NCI-H748 treated with DMSO at 0.1 percent for 48 hours (cell line): ENCODE results near the gene BRIP1.
"Not testable (repeated sequence)": the region's sequence is repeated elsewhere in the genome, so short reads cannot be mapped to it uniquely, and the experiment has no call there.

Experiments
- DNase-seq: peaks from one replicate; lab custom pipeline; 2025; lab: John Stamatoyannopoulos, UW

Gene BRIP1

DNA sequence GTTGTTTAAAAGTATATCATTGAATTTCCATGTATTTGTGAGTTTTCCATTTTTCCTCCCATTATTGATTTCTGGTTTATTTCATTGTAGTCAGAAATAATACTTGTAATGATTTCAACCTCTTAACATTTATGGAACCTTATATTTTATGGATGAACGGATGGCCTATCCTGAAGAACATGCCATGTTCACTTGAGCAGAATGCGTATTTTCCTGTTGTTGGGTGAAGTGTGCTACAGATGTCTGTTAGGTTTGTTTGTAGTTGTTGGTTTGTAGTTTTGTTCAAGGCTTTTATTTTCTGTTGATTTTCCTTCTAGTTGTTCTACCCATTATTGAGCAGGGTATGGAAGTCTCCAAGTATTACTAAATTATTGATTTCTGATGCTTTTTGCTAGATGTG, 165.1 kb downstream of the BRIP1 start:
- DNase-seq = no peak

DNA sequence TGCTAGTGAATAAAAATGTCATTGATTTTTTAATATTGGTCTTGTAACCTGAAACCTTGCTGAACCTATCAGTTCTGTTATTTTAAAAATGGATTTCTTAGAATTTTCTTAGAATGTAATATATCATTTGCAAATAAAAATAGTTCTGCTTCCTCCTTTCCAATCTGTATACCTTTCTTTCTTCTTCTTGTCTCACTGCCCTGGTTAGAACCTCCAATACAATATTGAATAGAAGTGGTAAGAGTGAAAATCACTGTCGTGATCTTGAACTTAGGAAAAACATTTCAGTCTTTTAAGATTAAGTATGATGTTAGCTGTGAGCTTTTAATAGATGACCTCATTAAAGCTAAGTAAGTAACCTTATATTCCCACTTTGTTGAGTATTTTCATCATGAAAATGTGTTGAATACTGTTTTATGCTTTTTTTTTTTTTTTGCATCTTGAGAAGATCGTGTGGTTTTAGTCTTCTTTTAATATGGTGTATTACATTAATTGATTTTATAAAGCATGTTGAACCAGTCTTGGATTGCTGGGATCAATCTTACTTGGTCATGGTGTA, 167.5 kb downstream of the BRIP1 start:
- no peak for DNase-seq

DNA sequence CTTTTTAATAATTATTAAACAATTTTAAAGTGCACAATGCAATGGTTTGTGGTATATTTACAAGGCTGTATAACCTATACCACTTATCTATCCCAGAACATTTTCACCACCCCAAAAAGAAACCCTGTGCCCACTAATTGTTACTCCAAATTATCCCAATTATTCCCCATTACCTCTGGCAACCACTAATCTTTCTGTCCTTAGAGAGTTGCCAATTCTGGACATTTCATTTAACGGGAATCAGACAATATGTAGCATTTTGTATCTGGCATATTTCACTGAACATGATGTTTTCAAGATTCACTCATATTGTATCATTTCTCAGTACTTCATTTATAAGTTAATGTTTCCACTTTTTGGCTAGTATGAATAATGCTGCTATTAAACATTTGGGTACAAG, 169.2 kb downstream of the BRIP1 start:
- no peak for DNase-seq

DNA sequence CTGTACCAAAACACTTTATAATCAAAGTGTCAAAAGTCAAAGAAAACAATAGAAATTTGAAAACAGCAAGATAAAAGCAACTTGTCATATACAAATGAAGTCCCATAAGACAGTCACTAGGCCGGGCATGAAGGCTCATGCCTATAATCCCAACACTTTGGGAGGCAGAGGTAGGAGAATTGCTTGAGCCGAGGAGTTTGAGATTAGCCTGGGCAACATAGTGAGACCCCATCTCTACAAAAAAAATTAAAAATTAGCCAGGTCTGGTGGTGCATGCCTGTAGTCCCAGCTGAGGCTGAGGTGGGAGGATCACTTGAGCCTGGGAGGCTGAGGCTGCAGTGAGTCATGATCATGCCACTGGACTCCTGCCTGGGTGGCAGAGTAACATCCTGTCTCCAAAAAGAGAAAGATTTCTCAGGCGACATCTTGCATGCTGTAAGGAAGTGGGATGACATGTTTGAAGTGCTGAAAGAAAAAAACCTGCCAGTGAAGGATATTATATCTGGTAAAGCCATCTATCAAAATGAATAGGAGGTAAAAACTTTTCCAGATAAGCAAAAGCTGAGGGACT, 173.6 kb downstream of the BRIP1 start:
- DNase-seq = no peak

DNA sequence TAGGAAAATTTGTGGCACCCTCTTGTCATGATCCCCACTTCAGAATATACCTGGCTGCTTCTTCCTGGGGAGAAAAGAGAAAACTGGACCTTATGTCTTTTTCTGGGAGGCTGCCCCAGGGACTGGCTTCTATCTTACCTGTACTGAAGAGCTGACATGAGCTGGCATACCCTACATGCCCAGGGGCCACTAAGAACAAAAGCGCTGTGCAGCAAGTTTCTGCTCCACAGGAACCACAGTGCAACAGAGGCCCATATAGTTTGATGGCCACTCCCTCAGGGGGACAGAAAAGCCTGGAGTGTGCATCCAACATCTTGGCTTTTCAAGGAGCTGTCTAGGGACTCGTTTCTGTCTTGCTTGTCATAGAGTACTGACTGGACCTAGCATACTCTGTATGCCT, 175.6 kb downstream of the BRIP1 start:
- no peak for DNase-seq

DNA sequence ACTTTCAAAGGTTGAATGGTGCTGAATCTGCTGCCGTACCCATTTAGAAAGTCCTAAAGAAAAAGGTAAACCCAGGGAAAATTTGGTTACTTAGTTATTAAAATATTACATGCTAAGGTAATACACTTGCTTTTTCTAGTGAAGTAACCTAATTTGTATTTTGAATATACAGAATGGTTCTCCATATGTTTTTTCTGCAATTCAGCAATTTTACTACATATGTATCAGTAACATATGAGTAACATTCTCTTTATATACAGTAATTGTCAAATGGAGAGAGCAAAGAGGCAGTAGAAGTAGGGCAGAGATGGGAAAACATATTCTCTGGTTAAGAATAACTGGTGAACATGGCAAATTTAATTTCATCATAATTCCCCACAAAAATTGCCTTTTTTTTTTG, 177.2 kb downstream of the BRIP1 start:
- no peak for DNase-seq

DNA sequence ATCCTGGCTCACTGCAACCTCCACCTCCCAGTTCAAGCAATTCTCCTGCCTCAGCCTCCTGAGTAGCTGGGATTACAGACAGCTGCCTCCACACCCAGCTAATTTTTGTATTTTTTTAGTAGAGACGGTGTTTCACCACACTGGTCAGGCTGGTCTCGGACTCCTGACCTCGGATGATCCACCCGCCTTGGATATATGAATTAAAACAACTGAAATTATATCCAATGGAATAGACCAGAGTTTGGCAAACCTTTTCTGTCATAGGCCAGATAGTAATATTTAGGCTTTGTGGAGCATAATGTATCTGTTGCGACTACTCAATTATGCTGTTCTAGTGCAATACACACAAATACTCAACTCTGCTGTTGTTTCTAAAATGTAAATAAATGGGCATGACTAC, 178.5 kb downstream of the BRIP1 start:
- DNase-seq = no peak

DNA sequence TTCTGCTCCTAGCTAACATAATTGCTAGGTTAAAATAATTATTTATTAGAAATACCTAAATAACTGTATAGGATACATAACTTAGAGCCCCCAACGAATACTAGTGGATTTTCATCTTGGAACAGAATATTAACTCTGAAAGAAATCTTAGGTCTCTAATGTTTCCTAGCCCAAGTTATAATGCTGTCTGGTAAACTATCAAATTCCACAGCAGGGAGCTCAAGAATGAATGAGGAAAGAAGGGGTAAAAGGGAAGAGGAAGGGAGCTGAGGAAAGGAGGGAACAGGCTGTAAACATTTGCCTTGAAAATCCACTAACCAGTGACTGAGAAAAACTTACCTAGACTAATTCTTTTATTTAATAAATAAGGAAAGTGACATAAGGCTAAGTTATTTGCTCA, 179.2 kb downstream of the BRIP1 start:
- DNase-seq = no peak

DNA sequence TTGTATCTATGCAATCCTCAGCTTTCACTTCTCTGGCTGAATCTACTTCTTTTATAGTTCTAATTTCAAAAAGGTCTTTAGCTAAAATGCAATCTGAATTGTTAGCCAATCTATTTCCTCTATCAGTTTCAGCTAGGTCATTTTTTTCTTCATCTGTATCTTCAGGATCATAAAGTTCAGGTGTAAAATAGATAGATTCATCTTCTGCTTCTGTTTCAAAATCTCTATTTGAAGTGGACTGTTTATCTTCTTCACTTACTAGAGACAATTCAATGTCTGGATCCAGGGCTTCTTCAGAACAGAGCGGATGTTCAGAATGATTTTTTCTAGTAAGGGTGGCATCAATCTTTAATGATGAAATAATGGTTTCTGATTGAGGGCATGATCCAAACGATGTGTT, 179.9 kb downstream of the BRIP1 start:
- no peak for DNase-seq

DNA sequence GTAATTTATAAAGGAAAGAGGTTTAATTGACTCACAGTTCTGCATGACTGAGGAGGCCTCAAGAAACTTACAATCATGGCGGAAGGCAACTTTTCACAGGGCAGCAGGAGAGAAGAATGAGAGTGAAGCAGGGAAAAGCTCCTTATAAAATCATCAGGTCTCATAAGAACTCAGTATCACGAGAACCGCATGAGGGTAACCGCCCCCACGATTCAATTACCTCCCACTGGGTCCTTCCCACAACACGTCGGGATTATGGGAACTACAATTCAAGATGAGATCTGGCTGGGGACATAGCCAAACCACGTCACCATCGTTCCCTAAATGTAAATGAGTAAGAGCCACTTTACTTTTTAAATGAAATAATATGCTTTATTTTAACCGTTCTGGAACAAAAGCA, 182.4 kb downstream of the BRIP1 start:
- DNase-seq = no peak

DNA sequence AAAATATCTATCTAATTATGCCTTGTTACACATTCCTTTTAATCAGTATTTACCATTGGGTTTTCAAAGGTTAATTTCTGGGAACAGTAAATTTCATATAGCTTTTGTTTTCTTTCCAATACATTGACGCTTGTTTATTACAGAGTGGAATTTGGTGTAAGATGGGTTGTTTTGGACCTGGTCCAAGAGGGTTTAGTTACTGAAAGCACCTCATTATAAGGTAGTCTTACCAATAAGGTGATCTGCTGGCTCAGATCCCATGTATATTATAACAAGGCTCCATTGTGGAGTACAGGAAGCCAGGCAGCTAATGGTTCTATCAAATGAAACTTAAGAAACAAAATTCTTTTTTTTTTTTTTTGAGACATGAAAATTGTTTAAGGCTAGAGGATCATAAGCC, 185.0 kb downstream of the BRIP1 start:
- peak; percentile 45 for DNase-seq

DNA sequence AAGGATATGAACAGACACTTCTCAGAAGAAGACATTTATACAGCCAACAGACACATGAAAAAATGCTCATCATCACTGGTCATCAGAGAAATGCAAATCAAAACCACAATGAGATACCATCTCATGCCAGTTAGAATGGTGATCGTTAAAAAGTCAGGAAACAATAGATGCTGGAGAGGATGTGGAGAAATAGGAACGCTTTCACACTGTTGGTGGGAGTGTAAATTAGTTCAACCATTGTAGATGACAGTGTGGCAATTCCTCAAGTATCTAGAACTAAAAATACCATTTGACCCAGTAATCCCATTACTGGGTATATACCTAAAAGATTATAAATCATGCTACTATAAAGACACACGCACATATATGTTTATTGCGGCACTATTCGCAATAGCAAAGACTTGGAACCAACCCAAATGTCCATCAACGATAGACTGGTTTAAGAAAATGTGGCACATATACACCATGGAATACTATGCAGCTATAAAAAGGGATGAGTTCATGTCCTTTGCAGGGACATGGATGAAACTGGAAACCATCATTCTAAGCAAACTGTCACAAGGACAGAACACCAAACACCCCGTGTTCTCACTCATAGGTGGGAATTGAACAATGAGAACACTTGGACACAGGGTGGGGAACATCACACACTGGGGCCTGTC, 186.0 kb downstream of the BRIP1 start:
- not testable (repeated sequence) for DNase-seq

DNA sequence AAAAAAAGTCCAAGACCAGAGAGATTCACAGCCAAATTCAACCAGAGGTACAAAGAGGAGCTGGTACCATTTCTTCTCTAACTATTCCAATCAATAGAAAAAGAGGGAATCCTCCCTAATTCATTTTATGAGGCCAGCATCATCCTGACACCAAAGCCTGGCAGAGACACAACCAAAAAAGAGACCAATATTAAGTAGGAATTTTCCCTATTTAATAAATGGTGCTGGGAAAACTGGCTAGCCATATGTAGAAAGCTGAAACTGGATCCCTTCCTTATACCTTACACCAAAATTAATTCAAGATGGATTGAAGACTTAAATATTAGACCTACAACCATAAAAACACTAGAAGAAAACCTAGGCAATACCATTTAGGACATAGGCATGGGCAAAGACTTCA, 186.8 kb downstream of the BRIP1 start:
- DNase-seq = not testable (repeated sequence)

DNA sequence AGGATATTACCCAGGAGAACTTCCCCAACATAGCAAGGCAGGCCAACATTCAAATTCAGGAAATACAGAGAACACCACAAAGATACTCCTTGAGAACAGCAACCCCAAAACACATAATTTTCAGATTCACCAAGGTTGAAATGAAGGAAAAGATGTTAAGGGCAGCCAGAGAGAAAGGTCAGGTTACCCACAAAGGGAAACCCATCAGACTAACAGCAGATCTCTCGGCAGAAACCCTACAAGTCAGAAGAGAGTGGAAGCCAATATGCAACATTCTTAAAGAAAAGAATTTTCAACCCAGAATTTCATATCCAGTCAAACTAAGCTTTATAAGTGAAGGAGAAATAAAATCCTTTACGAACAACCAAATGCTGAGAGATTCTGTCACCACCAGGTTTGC, 188.7 kb downstream of the BRIP1 start:
- DNase-seq = not testable (repeated sequence)

DNA sequence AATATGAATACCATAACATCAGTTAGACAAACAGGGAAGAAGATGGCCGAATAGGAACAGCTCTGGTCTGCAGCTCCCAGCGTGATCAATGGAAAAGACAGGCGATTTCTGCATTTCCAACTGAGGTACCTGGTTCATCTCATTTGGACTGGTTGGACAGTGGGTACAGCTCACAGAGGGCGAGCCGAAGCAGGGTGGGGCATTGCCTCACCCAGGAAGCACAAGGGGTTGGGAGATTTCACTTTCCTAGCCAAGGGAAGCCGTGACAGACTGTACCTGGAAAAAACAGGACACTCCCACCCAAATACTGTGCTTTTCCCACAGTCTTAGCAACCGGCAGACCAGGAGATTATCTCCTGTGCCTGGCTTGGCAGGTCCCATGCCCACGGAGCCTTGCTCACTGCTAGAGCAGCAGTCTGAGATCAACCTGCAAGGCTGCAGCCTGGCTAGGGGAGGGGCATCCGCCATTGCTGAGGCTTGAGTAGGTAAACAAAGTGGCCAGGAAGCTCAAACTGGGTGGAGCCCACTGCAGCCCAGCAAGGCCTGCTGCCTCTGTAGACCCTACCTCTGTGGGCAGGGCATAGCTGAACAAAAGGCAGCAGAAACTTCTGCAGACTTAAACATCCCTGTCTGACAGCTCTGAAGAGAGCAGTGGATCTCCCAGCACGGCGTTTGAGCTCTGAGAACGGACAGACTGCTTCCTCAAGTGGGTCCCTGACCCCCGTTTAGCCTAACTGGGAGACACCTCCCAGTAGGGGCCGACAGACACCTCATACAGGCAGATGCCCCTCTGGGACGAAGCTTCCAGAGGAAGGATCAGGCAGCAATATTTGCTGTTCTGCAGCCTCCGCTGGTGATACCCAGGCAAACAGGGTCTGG, 190.1 kb downstream of the BRIP1 start:
- DNase-seq = peak; percentile 5

DNA sequence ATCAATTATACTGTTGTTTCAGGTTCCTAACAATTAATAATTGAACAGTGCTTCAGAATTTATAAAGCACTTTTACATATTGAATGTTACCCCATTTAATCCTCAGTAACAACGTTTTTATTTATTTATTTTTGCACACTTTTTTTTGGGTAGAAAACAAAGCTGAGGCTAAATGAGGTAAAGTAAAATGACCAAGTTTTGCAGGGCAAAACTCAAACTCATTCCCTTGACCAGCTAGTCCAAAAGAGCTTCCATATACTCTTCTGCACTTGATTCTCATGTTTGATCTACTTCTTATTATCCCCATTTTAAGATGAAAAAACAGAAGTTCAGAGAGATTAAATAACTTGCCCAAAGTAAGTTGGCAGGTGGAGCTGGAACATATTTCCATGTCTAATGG, 191.2 kb downstream of the BRIP1 start:
- no peak for DNase-seq

DNA sequence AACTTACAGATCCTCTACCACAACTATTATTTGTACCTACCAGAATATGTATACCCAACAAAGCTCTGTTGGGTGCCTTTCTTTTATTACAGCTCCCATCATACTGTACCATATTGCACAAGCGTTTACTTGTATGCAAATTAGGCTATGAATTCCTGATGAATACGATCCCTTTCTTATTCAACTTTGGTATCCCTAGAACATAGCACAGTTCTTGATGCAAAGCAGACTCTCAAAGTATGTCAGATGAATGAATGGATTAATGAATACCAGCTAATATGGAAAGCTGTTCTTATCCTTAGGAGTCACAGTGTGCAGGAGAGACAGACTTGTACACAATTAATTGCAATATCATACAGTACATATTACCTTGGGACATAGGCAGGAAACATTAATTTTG, 192.6 kb downstream of the BRIP1 start:
- DNase-seq = no peak

DNA sequence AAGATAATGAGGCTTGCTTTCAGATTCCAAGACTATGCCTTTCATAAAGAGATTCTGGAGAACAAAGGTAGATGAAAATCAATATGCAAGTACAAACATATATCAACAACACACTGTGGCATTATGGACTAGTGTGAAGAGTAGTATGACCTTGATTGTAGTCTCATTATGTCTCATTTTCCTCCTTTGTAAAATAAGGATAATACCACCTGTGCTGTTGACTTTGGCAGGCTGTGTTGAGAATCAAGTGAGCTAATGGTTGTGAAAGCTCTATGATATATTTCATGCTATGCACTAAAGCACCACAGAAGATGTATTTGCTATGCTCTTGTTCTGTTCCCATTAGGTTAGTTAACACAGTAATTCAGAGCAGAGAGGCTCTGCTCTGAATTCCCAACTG, 193.8 kb downstream of the BRIP1 start:
- peak; percentile 73 for DNase-seq

DNA sequence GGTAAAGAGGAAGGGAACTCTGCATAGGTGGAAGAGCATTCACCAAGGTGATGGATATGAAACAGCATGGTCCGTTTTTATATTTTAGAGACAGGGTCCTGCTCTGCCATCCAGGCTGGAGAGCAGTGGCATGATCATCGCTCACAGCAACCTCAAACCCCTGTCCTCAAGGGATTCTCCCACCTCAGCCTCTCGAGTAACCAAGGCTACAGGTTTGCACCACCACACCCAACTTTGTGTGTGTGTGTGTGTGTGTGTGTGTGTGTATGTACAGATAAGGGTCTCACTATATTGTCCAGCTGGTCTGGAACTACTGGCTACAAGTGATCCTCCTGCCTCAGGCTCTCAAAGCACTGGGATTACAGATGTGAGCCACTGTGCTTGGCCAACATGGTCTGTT, 194.8 kb downstream of the BRIP1 start:
- no peak for DNase-seq

DNA sequence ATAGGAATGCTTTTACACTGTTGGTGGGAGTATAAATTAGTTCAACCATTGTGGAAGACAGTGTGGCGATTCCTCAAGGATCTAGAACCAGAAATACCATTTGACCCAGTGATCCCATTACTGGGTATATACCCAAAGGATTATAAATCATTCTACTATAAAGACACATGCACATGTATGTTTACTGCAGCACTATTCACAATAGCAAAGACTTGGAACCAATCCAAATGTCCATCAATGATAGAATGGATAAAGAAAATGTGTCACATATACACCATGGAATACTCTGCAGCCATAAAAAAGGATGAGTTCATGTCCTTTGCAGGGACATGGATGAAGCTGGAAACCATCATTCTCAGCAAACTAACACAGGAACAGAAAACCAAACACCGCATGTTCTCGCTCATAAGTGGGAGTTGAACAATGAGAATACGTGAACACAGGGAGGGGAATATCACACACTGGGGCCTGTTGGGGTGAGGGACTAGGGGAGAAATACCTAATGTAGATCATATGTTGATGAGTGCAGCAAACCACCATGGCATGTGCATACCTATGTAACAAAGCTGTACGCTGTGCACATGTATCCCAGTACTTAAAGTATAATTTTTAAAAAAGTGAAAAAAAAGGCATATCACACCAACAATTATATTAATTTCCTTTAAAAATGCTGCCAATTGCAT, 196.8 kb downstream of the BRIP1 start:
- not testable (repeated sequence) for DNase-seq

DNA sequence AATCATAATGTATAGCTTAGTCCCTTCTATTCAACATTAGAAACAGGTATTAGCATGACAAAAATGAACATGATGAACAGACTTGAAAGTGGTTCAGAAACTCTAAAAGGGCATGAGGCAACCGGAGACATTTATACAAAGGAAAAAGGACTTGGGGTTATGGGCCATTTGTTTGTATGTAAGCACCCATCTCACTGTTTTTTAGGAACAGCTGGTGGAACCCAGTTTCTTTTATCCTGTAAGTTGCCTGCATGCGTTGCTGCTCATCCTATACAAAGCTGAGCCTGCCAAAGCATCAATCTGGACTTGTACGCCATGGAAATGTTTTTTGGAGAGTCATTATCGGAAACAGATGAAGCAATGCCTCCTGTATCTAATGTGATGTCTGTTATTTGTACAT, 200.0 kb downstream of the BRIP1 start:
- DNase-seq = no peak

DNA sequence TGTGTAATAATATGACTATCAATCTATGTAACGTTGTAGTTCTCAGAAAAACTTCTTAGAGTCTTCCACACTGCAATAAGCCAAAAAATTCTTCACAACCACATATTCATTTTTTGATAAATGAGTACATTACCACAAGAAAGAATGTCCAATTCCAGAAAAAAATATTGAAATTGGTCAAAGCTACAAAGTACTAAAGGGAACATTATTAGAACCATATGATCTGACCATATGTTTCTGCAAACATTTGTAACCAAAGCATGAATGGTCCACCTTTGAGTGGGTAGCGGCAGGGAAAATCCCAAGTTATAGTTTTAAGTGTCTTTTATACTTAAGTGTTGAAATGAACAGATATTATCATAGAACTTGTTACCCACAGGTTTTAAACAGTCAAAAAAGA, 200.6 kb downstream of the BRIP1 start:
- DNase-seq = no peak
